Measurements from ENCODE around the gene PPIE.
"Not testable (repeated sequence)": the region's sequence is repeated elsewhere in the genome, so short reads cannot be mapped to it uniquely, and the experiment has no call there.

- TF ChIP-seq, protein P1, sequence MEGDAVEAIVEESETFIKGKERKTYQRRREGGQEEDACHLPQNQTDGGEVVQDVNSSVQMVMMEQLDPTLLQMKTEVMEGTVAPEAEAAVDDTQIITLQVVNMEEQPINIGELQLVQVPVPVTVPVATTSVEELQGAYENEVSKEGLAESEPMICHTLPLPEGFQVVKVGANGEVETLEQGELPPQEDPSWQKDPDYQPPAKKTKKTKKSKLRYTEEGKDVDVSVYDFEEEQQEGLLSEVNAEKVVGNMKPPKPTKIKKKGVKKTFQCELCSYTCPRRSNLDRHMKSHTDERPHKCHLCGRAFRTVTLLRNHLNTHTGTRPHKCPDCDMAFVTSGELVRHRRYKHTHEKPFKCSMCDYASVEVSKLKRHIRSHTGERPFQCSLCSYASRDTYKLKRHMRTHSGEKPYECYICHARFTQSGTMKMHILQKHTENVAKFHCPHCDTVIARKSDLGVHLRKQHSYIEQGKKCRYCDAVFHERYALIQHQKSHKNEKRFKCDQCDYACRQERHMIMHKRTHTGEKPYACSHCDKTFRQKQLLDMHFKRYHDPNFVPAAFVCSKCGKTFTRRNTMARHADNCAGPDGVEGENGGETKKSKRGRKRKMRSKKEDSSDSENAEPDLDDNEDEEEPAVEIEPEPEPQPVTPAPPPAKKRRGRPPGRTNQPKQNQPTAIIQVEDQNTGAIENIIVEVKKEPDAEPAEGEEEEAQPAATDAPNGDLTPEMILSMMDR (IDR thresholded peaks at IDR 0.05), result not testable (repeated sequence)
- TF ChIP-seq POLR2A (IDR thresholded peaks at IDR 0.05), result not testable (repeated sequence)
Measured at GRCh38 chr1:39798859-39799769, 60.4 kb downstream of the PPIE start.

All from lower leg skin (tissue), 3 donors.